DND-41 (cell line): ENCODE results near the gene FITM1.

Experiments
- ATAC-seq: fragments of 200-7000 bp; cut with Tn5 transposase; 3 replicates; pipeline ENCODE4 v1.9.1; 2021; ENCODE audit warnings: low read depth; ENCODE audit not compliant: insufficient read depth
- DNase-seq: peaks from one replicate; pipeline ENCODE4 v3.0.0-alpha.2; 2020
- H2AFZ ChIP-seq: 2 replicates; pipeline ENCODE4 v1.6.0; 2012; ENCODE audit warnings: low read depth, low read length
- H3K27ac ChIP-seq: 2 replicates; pipeline ENCODE4 v1.5.1; 2012; ENCODE audit warnings: low read length, inconsistent platforms
- H3K27me3 ChIP-seq: fragments of 200-600 bp; sonication (generic); 2 replicates; pipeline ENCODE4 v1.6.0; 2012; ENCODE audit warnings: low read length, mild to moderate bottlenecking, inconsistent platforms; ENCODE audit not compliant: insufficient read depth, poor library complexity
- H3K36me3 ChIP-seq: 2 replicates; pipeline ENCODE4 v1.5.1; 2012; ENCODE audit warnings: low read length, inconsistent platforms; ENCODE audit not compliant: insufficient read depth
- H3K4me1 ChIP-seq: 2 replicates; pipeline ENCODE4 v1.5.1; 2012; ENCODE audit warnings: mild to moderate bottlenecking, low read length; ENCODE audit not compliant: insufficient read depth
- H3K4me2 ChIP-seq: 2 replicates; pipeline ENCODE4 v1.6.0; 2012; ENCODE audit warnings: mild to moderate bottlenecking, moderate library complexity, low read length, inconsistent platforms; ENCODE audit not compliant: insufficient read depth
- H3K4me3 ChIP-seq, 2 experiments: fragments of 200-600 bp in 1 of 2; shearing (Covaris generic) in 1 of 2; 2 replicates each; pipeline ENCODE4 v1.5.1; 2012 to 2016; ENCODE audit warnings: inconsistent platforms in 2 of 2, low read length in 2 of 2, mild to moderate bottlenecking in 2 of 2, low read depth in 1 of 2, moderate library complexity in 1 of 2
- H3K79me2 ChIP-seq: 2 replicates; pipeline ENCODE4 v1.6.0; 2012; ENCODE audit warnings: low read length, inconsistent platforms; ENCODE audit not compliant: insufficient read depth
- H3K9ac ChIP-seq: 2 replicates; pipeline ENCODE4 v1.6.0; 2012; ENCODE audit warnings: low read depth, mild to moderate bottlenecking, inconsistent platforms, low read length, moderate library complexity
- H3K9me3 ChIP-seq: 2 replicates; pipeline ENCODE4 v1.5.1; 2012; ENCODE audit warnings: low read length, moderate library complexity, mild to moderate bottlenecking, inconsistent platforms; ENCODE audit not compliant: insufficient read depth, severe bottlenecking
- H4K20me1 ChIP-seq: 2 replicates; pipeline ENCODE4 v1.6.0; 2012; ENCODE audit warnings: low read length; ENCODE audit not compliant: insufficient read depth
- EZH2 ChIP-seq: IDR thresholded peaks from 3 replicates; pipeline ENCODE4 v1.6.1; 2012; ENCODE audit warnings: borderline replicate concordance, low read depth, mild to moderate bottlenecking, moderate library complexity, low read length, inconsistent platforms; ENCODE audit not compliant: severe bottlenecking
- TF ChIP-seq, protein P1 (sequence below): IDR thresholded peaks from 2 replicates; pipeline ENCODE4 v1.5.1; 2012; ENCODE audit warnings: borderline replicate concordance, low read length, moderate library complexity, mild to moderate bottlenecking; ENCODE audit not compliant: poor library complexity, severe bottlenecking; ENCODE audit errors: extremely low read depth

The FITM1 gene

DNA sequence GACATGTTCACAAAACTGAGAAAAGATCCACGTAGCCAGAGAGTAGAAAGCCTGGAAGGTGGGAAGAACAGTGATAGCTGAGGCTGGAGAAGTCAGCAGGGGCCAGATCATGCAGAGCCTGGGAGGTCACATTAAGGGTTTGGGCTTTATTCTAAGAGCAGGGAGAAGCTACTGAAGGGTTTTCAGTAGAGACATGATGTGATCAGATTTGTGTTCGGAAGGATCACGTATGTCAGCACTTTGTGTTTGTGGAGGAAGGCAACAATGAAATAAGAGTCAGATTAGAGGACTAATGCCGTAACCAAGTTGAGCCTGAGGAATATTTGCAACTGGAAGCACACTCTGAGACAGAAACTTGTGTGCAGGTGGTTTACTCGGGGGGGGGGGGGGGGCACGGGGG is 40.6 kb upstream of the FITM1 start:
- TF ChIP-seq EZH2: no peak
- TF ChIP-seq, protein P1, sequence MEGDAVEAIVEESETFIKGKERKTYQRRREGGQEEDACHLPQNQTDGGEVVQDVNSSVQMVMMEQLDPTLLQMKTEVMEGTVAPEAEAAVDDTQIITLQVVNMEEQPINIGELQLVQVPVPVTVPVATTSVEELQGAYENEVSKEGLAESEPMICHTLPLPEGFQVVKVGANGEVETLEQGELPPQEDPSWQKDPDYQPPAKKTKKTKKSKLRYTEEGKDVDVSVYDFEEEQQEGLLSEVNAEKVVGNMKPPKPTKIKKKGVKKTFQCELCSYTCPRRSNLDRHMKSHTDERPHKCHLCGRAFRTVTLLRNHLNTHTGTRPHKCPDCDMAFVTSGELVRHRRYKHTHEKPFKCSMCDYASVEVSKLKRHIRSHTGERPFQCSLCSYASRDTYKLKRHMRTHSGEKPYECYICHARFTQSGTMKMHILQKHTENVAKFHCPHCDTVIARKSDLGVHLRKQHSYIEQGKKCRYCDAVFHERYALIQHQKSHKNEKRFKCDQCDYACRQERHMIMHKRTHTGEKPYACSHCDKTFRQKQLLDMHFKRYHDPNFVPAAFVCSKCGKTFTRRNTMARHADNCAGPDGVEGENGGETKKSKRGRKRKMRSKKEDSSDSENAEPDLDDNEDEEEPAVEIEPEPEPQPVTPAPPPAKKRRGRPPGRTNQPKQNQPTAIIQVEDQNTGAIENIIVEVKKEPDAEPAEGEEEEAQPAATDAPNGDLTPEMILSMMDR: no peak
- peaks cover 5% of the 10 kb centered on the region for H3K79me2 ChIP-seq
- no peaks in the 10 kb centered on the region for H4K20me1 ChIP-seq
- DNase-seq: no peak
- H2AFZ ChIP-seq: no peak overlapping the region
- no peak overlapping the region for H3K4me2 ChIP-seq
- H3K27me3 ChIP-seq: no peaks in the 10 kb centered on the region
- no peak overlapping the region for H3K4me3 ChIP-seq
- H3K36me3 ChIP-seq: no peaks in the 10 kb centered on the region
- peaks cover 20% of the 10 kb centered on the region for H3K4me1 ChIP-seq
- no peaks in the 10 kb centered on the region for H3K9me3 ChIP-seq
- ATAC-seq: no peak
- no peak overlapping the region for H3K9ac ChIP-seq
- no peak overlapping the region for H3K27ac ChIP-seq

GRCh38 chr14:24092110-24092504 is 38.4 kb upstream of the FITM1 start:
- Histone ChIP-seq H3K9ac (no peak overlapping the region), H3K4me3 (no peak overlapping the region), H4K20me1 (no peaks in the 10 kb centered on the region), H2AFZ (no peak overlapping the region), H3K36me3 (peaks cover 8% of the 10 kb centered on the region), H3K79me2 (peaks cover 22% of the 10 kb centered on the region), H3K4me2 (no peak overlapping the region), H3K4me1 (peaks cover 30% of the 10 kb centered on the region), H3K27me3 (no peaks in the 10 kb centered on the region), H3K9me3 (no peaks in the 10 kb centered on the region), H3K27ac (no peak overlapping the region; the same call in 1 of the 2 replicates)
- DNase-seq (no peak), ATAC-seq (no peak)
- no peak for TF ChIP-seq EZH2
- TF ChIP-seq, protein P1: no peak

DNA sequence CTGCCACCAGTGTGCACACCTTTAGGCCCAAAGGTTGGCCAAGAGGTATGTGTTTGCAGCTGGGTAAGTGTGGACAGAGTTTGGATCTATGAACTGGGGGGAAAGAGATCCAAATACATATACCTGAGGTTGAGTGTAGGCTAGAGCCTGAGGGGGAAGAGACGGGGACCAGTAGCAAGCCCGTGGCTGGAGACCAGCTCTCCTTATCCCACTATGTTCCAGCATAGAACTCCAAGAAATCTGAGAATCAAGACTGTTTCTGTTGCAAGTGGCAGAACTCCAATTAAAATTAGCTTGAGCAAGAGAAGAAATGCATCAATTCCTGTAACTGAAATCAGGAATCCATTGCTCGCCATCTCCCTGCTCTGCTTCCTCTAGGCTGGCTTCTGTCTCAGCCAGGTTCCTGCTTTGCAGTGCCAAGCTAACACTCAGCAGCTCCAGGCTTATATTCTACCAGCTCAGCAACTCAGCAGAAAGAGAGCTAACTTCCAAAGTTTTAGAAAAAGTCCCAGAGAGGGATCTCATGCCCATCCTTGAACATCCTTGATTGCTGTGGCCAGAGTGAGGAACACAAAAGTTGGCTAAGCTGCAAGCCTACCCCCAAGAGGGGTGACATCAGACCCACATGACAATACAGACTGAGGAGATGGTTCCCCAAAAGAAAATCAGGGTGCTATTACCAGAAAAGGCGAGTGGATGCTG is 37.8 kb upstream of the FITM1 start:
- no peak overlapping the region for H3K4me2 ChIP-seq

More for the DNA sequence above, 37.8 kb upstream of the FITM1 start:
- Histone ChIP-seq H3K9me3 (no peaks in the 10 kb centered on the region), H3K27me3 (no peaks in the 10 kb centered on the region), H2AFZ (no peak overlapping the region), H3K79me2 (peaks cover 22% of the 10 kb centered on the region), H3K4me1 (peaks cover 30% of the 10 kb centered on the region), H3K36me3 (peaks cover 8% of the 10 kb centered on the region), H3K27ac (peak overlapping the region; percentile 94; the same call in 1 of the 2 replicates), H3K4me3 (no peak overlapping the region), H3K9ac (no peak overlapping the region), H4K20me1 (no peaks in the 10 kb centered on the region)
- ATAC-seq (no peak), DNase-seq (no peak)
- TF ChIP-seq, protein P1: no peak
- no peak for TF ChIP-seq EZH2
